Bronchus fibroblast of lung (primary cell): Measurements from ENCODE around the gene MBL2. TPM values are rescaled to one million over a fixed set of nuclear protein-coding genes. Genes with fewer than 3 reads are reported as not detected.

ENCODE experiments used
- total RNA-seq: library from RNA; depleted of rRNA; stranded (reverse); fragments of >200 nt; gene quantifications from 2 replicates; pipeline ENCODE4 v1.2.3, GENCODE V29; 2015

Gene MBL2
- not detected in 2 replicates for total RNA-seq

GRCh38 chr10:52772623-52773022 lies at the start of gene MBL2:
Gene MBL2 (minus strand): TSS chr10:52772784. CDS start chr10:52771635, 1,149 bp downstream.

